ENCODE data around the gene DIDO1.

DIDO1 gene

GRCh38 chr20:62965363-62965771 lies 39.1 kb upstream of the DIDO1 start:
- H3K9ac ChIP-seq (ENCODE audit: low read length): no peak overlapping the region
- H3K4me1 ChIP-seq (ENCODE audit: low read length): no peaks in the 10 kb centered on the region
- no peaks in the 10 kb centered on the region for H3K9me3 ChIP-seq (replicated peaks; ENCODE audit: insufficient read depth, low read length)
- no peaks in the 10 kb centered on the region for H4K20me1 ChIP-seq (ENCODE audit: insufficient read depth, low read length)
- no peaks in the 10 kb centered on the region for H3K36me3 ChIP-seq (replicated peaks; ENCODE audit: insufficient read depth, low read length)
- H3K4me2 ChIP-seq (ENCODE audit: low read depth, low read length): no peak overlapping the region
- TF ChIP-seq EZH2 (optimal IDR thresholded peaks at IDR 0.05; ENCODE audit: low read depth, low read length) (no peak), EZH2phosphoT487 (IDR thresholded peaks at IDR 0.05; ENCODE audit: low read length) (no peak), CTCF (IDR thresholded peaks at IDR 0.05; ENCODE audit: low read length) (no peak)
- no peak overlapping the region for H3K4me3 ChIP-seq (ENCODE audit: low read length)
- no peak overlapping the region for H2AFZ ChIP-seq (ENCODE audit: low read length)
- H3K27me3 ChIP-seq (replicated peaks; ENCODE audit: insufficient read depth, low read length): peaks cover 73% of the 10 kb centered on the region
- H3F3A ChIP-seq (ENCODE audit: insufficient read depth, low read length): no peaks in the 10 kb centered on the region
- no peaks in the 10 kb centered on the region for H3K9me2 ChIP-seq (replicated peaks; ENCODE audit: insufficient read depth, low read length)
- no peak overlapping the region for H3K27ac ChIP-seq (ENCODE audit: low read length)
- DNase-seq: no peak
- H3K79me2 ChIP-seq (ENCODE audit: low read length): no peaks in the 10 kb centered on the region

- Histone ChIP-seq H2AFZ (ENCODE audit: low read length) (no peak overlapping the region), H3K4me2 (ENCODE audit: low read depth, low read length) (no peak overlapping the region), H3K9ac (ENCODE audit: low read length) (no peak overlapping the region), H3F3A (ENCODE audit: insufficient read depth, low read length) (no peaks in the 10 kb centered on the region), H3K36me3 (replicated peaks; ENCODE audit: insufficient read depth, low read length) (no peaks in the 10 kb centered on the region), H3K27ac (ENCODE audit: low read length) (no peak overlapping the region), H3K9me3 (replicated peaks; ENCODE audit: insufficient read depth, low read length) (no peaks in the 10 kb centered on the region), H3K27me3 (replicated peaks; ENCODE audit: insufficient read depth, low read length) (peaks cover 72% of the 10 kb centered on the region), H3K4me3 (ENCODE audit: low read length) (no peak overlapping the region), H4K20me1 (ENCODE audit: insufficient read depth, low read length) (no peaks in the 10 kb centered on the region), H3K4me1 (ENCODE audit: low read length) (no peaks in the 10 kb centered on the region), H3K9me2 (replicated peaks; ENCODE audit: insufficient read depth, low read length) (no peaks in the 10 kb centered on the region), H3K79me2 (ENCODE audit: low read length) (no peaks in the 10 kb centered on the region)
- TF ChIP-seq EZH2phosphoT487 (IDR thresholded peaks at IDR 0.05; ENCODE audit: low read length) (no peak), CTCF (IDR thresholded peaks at IDR 0.05; ENCODE audit: low read length) (no peak), EZH2 (optimal IDR thresholded peaks at IDR 0.05; ENCODE audit: low read depth, low read length) (no peak)
- DNase-seq: no peak
Observed at GRCh38 chr20:62964700-62965099, 38.4 kb upstream of the DIDO1 start.

- Histone ChIP-seq H3K27ac (ENCODE audit: low read length) (no peak overlapping the region), H3K9ac (ENCODE audit: low read length) (no peak overlapping the region), H3K36me3 (replicated peaks; ENCODE audit: insufficient read depth, low read length) (no peaks in the 10 kb centered on the region), H3K4me1 (ENCODE audit: low read length) (no peaks in the 10 kb centered on the region), H3K27me3 (replicated peaks; ENCODE audit: insufficient read depth, low read length) (peaks cover 72% of the 10 kb centered on the region), H3K9me3 (replicated peaks; ENCODE audit: insufficient read depth, low read length) (no peaks in the 10 kb centered on the region), H3K79me2 (ENCODE audit: low read length) (no peaks in the 10 kb centered on the region), H4K20me1 (ENCODE audit: insufficient read depth, low read length) (no peaks in the 10 kb centered on the region), H3K4me3 (ENCODE audit: low read length) (no peak overlapping the region), H3K4me2 (ENCODE audit: low read depth, low read length) (no peak overlapping the region), H3F3A (ENCODE audit: insufficient read depth, low read length) (no peaks in the 10 kb centered on the region), H2AFZ (ENCODE audit: low read length) (no peak overlapping the region), H3K9me2 (replicated peaks; ENCODE audit: insufficient read depth, low read length) (no peaks in the 10 kb centered on the region)
- no peak for TF ChIP-seq EZH2 (optimal IDR thresholded peaks at IDR 0.05; ENCODE audit: low read depth, low read length)
- no peak for TF ChIP-seq EZH2phosphoT487 (IDR thresholded peaks at IDR 0.05; ENCODE audit: low read length)
- no peak for TF ChIP-seq CTCF (IDR thresholded peaks at IDR 0.05; ENCODE audit: low read length)
- no peak for DNase-seq
Observed at GRCh38 chr20:62963614-62964397, 37.5 kb upstream of the DIDO1 start.
